Smooth muscle cell (in vitro differentiated cells): ENCODE measurements around the gene MYO1F. TPM values are rescaled to one million over a fixed set of nuclear protein-coding genes. Genes with fewer than 3 reads are reported as not detected.

ENCODE experiments used
- DNase-seq: peaks from one replicate; lab custom pipeline; 2025; ENCODE audit not compliant: unreplicated experiment; lab: John Stamatoyannopoulos, UW
- H2AFZ ChIP-seq: fragments of 200-600 bp; sonication (generic); 2 replicates; pipeline ENCODE4 v1.6.0; 2016; ENCODE audit warnings: antibody characterized with exemption, low read depth, mild to moderate bottlenecking
- H3F3A ChIP-seq: fragments of 200-600 bp; sonication (generic); 2 replicates; pipeline ENCODE4 v1.6.0; 2017; ENCODE audit warnings: antibody characterized with exemption, low read depth
- H3K27ac ChIP-seq: fragments of 200-600 bp; sonication (generic); 2 replicates; pipeline ENCODE4 v1.5.1; 2016; ENCODE audit warnings: low read depth, mild to moderate bottlenecking
- H3K27me3 ChIP-seq: fragments of 200-600 bp; sonication (generic); 2 replicates; pipeline ENCODE4 v1.6.1; 2016; ENCODE audit warnings: low read depth, mild to moderate bottlenecking
- H3K36me3 ChIP-seq: fragments of 200-600 bp; sonication (generic); 2 replicates; pipeline ENCODE4 v1.5.1; 2016; ENCODE audit warnings: low read depth
- H3K4me1 ChIP-seq: fragments of 200-600 bp; sonication (generic); 2 replicates; pipeline ENCODE4 v1.5.1; 2016; ENCODE audit warnings: low read depth
- H3K4me2 ChIP-seq: fragments of 200-600 bp; sonication (generic); 2 replicates; pipeline ENCODE4 v1.6.0; 2016; ENCODE audit warnings: mild to moderate bottlenecking
- H3K4me3 ChIP-seq: fragments of 200-600 bp; sonication (generic); 2 replicates; pipeline ENCODE4 v1.5.1; 2016; ENCODE audit warnings: mild to moderate bottlenecking
- H3K79me2 ChIP-seq: fragments of 200-600 bp; sonication (generic); 2 replicates; pipeline ENCODE4 v1.6.0; 2016; ENCODE audit warnings: low read depth, mild to moderate bottlenecking
- H3K9ac ChIP-seq: fragments of 200-600 bp; sonication (generic); 2 replicates; pipeline ENCODE4 v1.6.0; 2016; ENCODE audit warnings: low read depth
- H3K9me3 ChIP-seq: fragments of 200-600 bp; sonication (generic); replicated peaks from 2 replicates; pipeline ENCODE4 v1.5.1; 2016; ENCODE audit warnings: low read depth
- H4K20me1 ChIP-seq: fragments of 200-600 bp; sonication (generic); 2 replicates; pipeline ENCODE4 v1.6.0; 2016; ENCODE audit warnings: low read depth
- CTCF ChIP-seq: fragments of 200-600 bp; sonication (generic); IDR thresholded peaks from 2 replicates; pipeline ENCODE4 v1.5.1; 2017; ENCODE audit warnings: borderline replicate concordance, mild to moderate bottlenecking, antibody characterized with exemption; ENCODE audit not compliant: insufficient read depth, poor library complexity, severe bottlenecking
- WGBS: methylation state at CpG from one replicate; pipeline ENCODE4 v1.1.7; 2016; ENCODE audit warnings: low lambda C conversion rate; 5-methylcytosine and 5-hydroxymethylcytosine counted together
- polyA plus RNA-seq: library from polyadenylated mRNA; unstranded; fragments of >200 nt; fragmentation: Nextera tagmentation; extraction: Ambion mirVana; gene quantifications from 2 replicates; pipeline ENCODE4 v1.2.1, GENCODE V29; 2016
- total RNA-seq: library from RNA; depleted of rRNA; stranded (reverse); fragments of >200 nt; gene quantifications from 2 replicates; pipeline ENCODE4 v1.2.3, GENCODE V29; 2014

The MYO1F gene
- total and polyA plus RNA-seq, 2 experiments from 2014 or later = 1.4 TPM; not detected in 1

GRCh38 chr19:8609279-8610040, 32.2 kb upstream of the MYO1F start:
- DNase-seq = peak; percentile 70
- H3K4me1 ChIP-seq = no peaks in the 10 kb centered on the region
- H3K9ac ChIP-seq = peak overlapping the region; percentile 72
- TF ChIP-seq CTCF = peak; percentile 22
- no peaks in the 10 kb centered on the region for H3K9me3 ChIP-seq
- peak overlapping the region; percentile 68 for H3K4me3 ChIP-seq
- peaks cover 5% of the 10 kb centered on the region for H3K36me3 ChIP-seq
- WGBS = 2% methylated on average over 46 of the region's 47 CpGs
- H3K79me2 ChIP-seq = peaks cover 5% of the 10 kb centered on the region
- H4K20me1 ChIP-seq = no peaks in the 10 kb centered on the region
- peak overlapping the region; percentile 90 for H3K4me2 ChIP-seq
- H3K27me3 ChIP-seq = no peaks in the 10 kb centered on the region
- peak overlapping the region; percentile 85 for H2AFZ ChIP-seq
- H3K27ac ChIP-seq = peak overlapping the region; percentile 70
- H3F3A ChIP-seq = peaks cover 10% of the 10 kb centered on the region

- H3K9me3 ChIP-seq = no peaks in the 10 kb centered on the region
- no peak for TF ChIP-seq CTCF
- no peak for DNase-seq
- WGBS = 47% methylated on average over 4 of the region's 5 CpGs
- no peaks in the 10 kb centered on the region for H3K27me3 ChIP-seq
- peak overlapping the region; percentile 68 for H3K4me3 ChIP-seq
- H2AFZ ChIP-seq = no peak overlapping the region
- H3F3A ChIP-seq = peaks cover 7% of the 10 kb centered on the region
- peak overlapping the region; percentile 70 for H3K27ac ChIP-seq
- H3K4me1 ChIP-seq = no peaks in the 10 kb centered on the region
- H3K36me3 ChIP-seq = peaks cover 5% of the 10 kb centered on the region
- H3K4me2 ChIP-seq = peak overlapping the region; percentile 90
- peaks cover 5% of the 10 kb centered on the region for H3K79me2 ChIP-seq
- H4K20me1 ChIP-seq = no peaks in the 10 kb centered on the region
- H3K9ac ChIP-seq = peak overlapping the region; percentile 72
Observed at GRCh38 chr19:8608941-8609278, 31.7 kb upstream of the MYO1F start.

- Histone ChIP-seq H3K27ac (no peak overlapping the region), H3K9ac (no peak overlapping the region), H3K79me2 (peaks cover 5% of the 10 kb centered on the region), H3K36me3 (peaks cover 5% of the 10 kb centered on the region), H3K4me2 (no peak overlapping the region), H4K20me1 (no peaks in the 10 kb centered on the region), H3K4me1 (no peaks in the 10 kb centered on the region), H3F3A (peaks cover 5% of the 10 kb centered on the region), H2AFZ (no peak overlapping the region), H3K9me3 (no peaks in the 10 kb centered on the region), H3K4me3 (no peak overlapping the region), H3K27me3 (no peaks in the 10 kb centered on the region)
- no peak for DNase-seq
- 93% methylated on average over 4 of the region's 4 CpGs for WGBS
- TF ChIP-seq CTCF = no peak
Observed at GRCh38 chr19:8607386-8607785, 30.1 kb upstream of the MYO1F start.

GRCh38 chr19:8605514-8605913, 28.3 kb upstream of the MYO1F start:
- Histone ChIP-seq H3K4me3 (no peak overlapping the region), H3K9me3 (no peaks in the 10 kb centered on the region), H3K79me2 (peaks cover 5% of the 10 kb centered on the region), H3K36me3 (peaks cover 5% of the 10 kb centered on the region), H3K4me1 (no peaks in the 10 kb centered on the region), H3K27me3 (no peaks in the 10 kb centered on the region), H2AFZ (no peak overlapping the region), H3K4me2 (no peak overlapping the region), H3F3A (no peaks in the 10 kb centered on the region), H4K20me1 (no peaks in the 10 kb centered on the region), H3K9ac (no peak overlapping the region), H3K27ac (no peak overlapping the region)
- no peak for DNase-seq
- TF ChIP-seq CTCF = no peak
- 98% methylated on average over 15 of the region's 17 CpGs for WGBS
